ENCODE results near the gene TMEM187. TPM values are rescaled to one million over a fixed set of nuclear protein-coding genes. Genes with fewer than 3 reads are reported as not detected.

TMEM187 gene
- total and polyA plus RNA-seq, 10 of the 15 experiments (the other 5 are each of a cell fraction or from before 2014, with no cell fraction given): 0.45 to 8.5 (median 4.1) TPM

DNA sequence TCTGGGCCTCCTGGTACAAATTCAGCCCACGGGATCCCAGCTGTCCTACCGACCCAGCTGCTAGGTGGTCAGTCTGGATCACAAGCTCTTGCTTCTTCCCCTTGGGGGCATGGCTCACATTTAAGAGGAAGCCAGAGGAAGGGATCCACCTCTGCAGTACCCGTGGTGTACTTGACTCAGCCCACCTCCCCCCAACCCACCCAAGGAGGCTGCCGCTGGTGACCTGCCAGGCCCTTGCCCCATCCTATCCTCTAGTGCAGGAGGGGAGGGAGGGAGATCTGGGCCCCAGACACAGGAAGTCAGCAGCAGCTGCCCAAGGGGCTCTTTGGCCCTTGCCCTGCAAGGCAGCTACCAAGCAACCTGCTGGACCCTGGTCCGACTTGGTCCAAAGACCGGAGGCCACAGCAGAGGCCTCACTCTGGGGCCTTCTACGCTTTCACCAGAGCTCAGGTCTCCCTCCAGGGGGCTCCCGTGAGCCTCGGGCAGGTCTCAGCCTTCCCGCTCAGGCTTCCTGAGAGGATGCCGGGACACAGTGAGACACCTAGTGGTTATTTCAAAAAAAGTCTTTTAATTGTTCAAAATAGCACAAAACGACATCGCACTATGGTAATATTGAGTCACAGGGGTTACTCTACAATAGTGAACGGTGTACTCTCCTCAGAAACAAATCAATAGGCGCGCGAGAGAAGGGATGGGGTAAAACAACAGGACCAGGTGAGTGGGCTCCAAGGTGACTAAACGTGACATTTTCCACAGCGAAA is 25.4 kb upstream of the TMEM187 start (continued):
- TF ChIP-seq SIX5 (IDR thresholded peaks at IDR 0.05; ENCODE audit: low read depth, low read length, severe bottlenecking) (no peak), SMARCA5 (IDR thresholded peaks at IDR 0.05) (peak; percentile 50; the same call in 1 of the 2 replicates), MYC (IDR thresholded peaks at IDR 0.05; ENCODE audit: insufficient read depth, insufficient read length, insufficient replicate concordance, low read length, severe bottlenecking) (no peak), SMC3 (IDR thresholded peaks at IDR 0.05; ENCODE audit: borderline replicate concordance, low read length) (peak; percentile 82), RAD21 (IDR thresholded peaks at IDR 0.05; ENCODE audit: insufficient read depth, low read depth, low read length) (peak; percentile 62), NBN (IDR thresholded peaks at IDR 0.05) (0 out of 2 replicates have a peak, but pooled peaks have one; percentile 18)

DNA sequence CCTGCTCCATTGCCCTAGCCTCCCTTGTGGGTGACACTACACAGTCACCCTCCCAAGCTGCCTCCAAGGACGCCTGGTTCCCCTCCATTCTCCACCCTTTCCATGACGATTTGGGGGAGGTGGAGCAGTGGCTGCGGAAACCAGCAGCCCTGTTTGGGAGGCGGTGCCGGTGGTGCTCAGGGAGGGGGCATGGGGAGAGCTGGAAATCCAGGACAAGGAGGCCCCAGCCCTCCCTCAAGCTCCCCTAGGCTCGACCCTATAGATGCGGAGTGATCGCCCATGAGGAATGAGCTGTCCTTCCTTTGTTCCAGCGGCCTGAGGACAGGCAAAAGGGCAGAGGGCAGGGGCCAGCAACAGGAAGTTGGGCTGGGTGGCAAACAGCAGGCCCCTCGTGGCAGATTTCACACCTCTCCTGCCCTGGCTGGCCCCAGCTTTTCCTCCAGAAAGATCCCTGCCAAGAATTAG is 24.5 kb upstream of the TMEM187 start:
- Histone ChIP-seq H4K20me1 (ENCODE audit: control insufficient read depth, insufficient read depth) (no peaks in the 10 kb centered on the region), H3K9me3 (replicated peaks; ENCODE audit: control insufficient read depth, insufficient read depth, low read length) (no peaks in the 10 kb centered on the region), H2AFZ (ENCODE audit: control insufficient read depth, low read depth, low read length) (no peak overlapping the region), H3K36me3 (ENCODE audit: control insufficient read depth in 2 of 2, insufficient read depth in 2 of 2, low read length in 1 of 2) (peaks cover 2 to 32% of the 10 kb centered on the region in 2 experiments; a peak in 3 of 4 replicates), H3K4me3 (no peak overlapping the region), H3K4me1 (ENCODE audit: control insufficient read depth, insufficient read depth, low read length) (no peaks in the 10 kb centered on the region), H3K9ac (ENCODE audit: control insufficient read depth, insufficient read depth, low read length) (no peak overlapping the region), H3K4me2 (ENCODE audit: control insufficient read depth, insufficient read depth) (no peak overlapping the region), H3K79me2 (ENCODE audit: control insufficient read depth, insufficient read depth, low read length) (no peaks in the 10 kb centered on the region), H3K27me3 (replicated peaks in 1 of 2; ENCODE audit: control insufficient read depth in 2 of 2, insufficient read depth in 2 of 2, low read length in 1 of 2) (no peaks in the 10 kb centered on the region), H3K27ac (ENCODE audit: control insufficient read depth, insufficient read depth) (no peak overlapping the region)
- CTCF ChIA-PET: interaction anchor here (0.6 to 8.7 kb wide), 11 partner anchors 14 to 185 kb away, joined by 3 to 172 read pairs (median 7); partner anchors contain the start of genes ARHGAP4, IDH3G, NAA10 and PLXNB3
- FAIRE-seq (no peak), ATAC-seq (no peak), DNase-seq (ENCODE audit: low read depth, low spot score) (no peak)
- intact Hi-C loops (cut with micrococcal nuclease; ENCODE audit: unreplicated experiment): loop anchor here (5.0 kb wide), 1 partner anchor 991 kb away; no protein-coding TSS in a partner anchor
- WGBS (ENCODE audit: insufficient coverage, insufficient replicate concordance, low lambda C conversion rate, missing lambda C conversion rate): 79% methylated on average over 10 of the region's 10 CpGs
- SMC1A ChIA-PET (ENCODE audit: uncharacterized antibody, unreplicated experiment): interaction anchor here (1.2 to 6.5 kb wide), 2 partner anchors 23 to 105 kb away, joined by 3 to 61 read pairs; partner anchors contain the start of gene ARHGAP4
- POLR2A ChIA-PET: no interaction called here
- no TSS peak for BruUV-seq (replicated peaks)
- in situ Hi-C loops (cut with MboI): no loop called here
- RAD21 ChIA-PET (ENCODE audit: unreplicated experiment): interaction anchor here (1.0 to 4.6 kb wide), 4 partner anchors 15 to 65 kb away, joined by 3 to 59 read pairs (median 8); partner anchors contain the start of gene ARHGAP4
- TF ChIP-seq, protein P1, sequence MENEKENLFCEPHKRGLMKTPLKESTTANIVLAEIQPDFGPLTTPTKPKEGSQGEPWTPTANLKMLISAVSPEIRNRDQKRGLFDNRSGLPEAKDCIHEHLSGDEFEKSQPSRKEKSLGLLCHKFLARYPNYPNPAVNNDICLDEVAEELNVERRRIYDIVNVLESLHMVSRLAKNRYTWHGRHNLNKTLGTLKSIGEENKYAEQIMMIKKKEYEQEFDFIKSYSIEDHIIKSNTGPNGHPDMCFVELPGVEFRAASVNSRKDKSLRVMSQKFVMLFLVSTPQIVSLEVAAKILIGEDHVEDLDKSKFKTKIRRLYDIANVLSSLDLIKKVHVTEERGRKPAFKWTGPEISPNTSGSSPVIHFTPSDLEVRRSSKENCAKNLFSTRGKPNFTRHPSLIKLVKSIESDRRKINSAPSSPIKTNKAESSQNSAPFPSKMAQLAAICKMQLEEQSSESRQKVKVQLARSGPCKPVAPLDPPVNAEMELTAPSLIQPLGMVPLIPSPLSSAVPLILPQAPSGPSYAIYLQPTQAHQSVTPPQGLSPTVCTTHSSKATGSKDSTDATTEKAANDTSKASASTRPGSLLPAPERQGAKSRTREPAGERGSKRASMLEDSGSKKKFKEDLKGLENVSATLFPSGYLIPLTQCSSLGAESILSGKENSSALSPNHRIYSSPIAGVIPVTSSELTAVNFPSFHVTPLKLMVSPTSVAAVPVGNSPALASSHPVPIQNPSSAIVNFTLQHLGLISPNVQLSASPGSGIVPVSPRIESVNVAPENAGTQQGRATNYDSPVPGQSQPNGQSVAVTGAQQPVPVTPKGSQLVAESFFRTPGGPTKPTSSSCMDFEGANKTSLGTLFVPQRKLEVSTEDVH (IDR thresholded peaks at IDR 0.05; ENCODE audit: low read depth, partially characterized antibody): no peak
- TF ChIP-seq ZNF274 (IDR thresholded peaks at IDR 0.05; ENCODE audit: insufficient read depth, insufficient read length) (no peak), POLR2AphosphoS2 (IDR thresholded peaks at IDR 0.05; ENCODE audit: low read depth, low read length) (no peak), JUND (IDR thresholded peaks at IDR 0.05; ENCODE audit: low read depth, low read length) (no peak), BMI1 (IDR thresholded peaks at IDR 0.05; ENCODE audit: borderline replicate concordance) (no peak), SIN3A (IDR thresholded peaks at IDR 0.05; ENCODE audit: low read depth, low read length) (no peak), YY1 (IDR thresholded peaks at IDR 0.05; ENCODE audit: low read depth, low read length) (no peak), POU2F2 (IDR thresholded peaks at IDR 0.05; ENCODE audit: borderline replicate concordance, low read depth, low read length) (no peak), MEF2B (IDR thresholded peaks at IDR 0.05; ENCODE audit: partially characterized antibody, poor library complexity, severe bottlenecking) (no peak)
- TF ChIP-seq, protein P2, sequence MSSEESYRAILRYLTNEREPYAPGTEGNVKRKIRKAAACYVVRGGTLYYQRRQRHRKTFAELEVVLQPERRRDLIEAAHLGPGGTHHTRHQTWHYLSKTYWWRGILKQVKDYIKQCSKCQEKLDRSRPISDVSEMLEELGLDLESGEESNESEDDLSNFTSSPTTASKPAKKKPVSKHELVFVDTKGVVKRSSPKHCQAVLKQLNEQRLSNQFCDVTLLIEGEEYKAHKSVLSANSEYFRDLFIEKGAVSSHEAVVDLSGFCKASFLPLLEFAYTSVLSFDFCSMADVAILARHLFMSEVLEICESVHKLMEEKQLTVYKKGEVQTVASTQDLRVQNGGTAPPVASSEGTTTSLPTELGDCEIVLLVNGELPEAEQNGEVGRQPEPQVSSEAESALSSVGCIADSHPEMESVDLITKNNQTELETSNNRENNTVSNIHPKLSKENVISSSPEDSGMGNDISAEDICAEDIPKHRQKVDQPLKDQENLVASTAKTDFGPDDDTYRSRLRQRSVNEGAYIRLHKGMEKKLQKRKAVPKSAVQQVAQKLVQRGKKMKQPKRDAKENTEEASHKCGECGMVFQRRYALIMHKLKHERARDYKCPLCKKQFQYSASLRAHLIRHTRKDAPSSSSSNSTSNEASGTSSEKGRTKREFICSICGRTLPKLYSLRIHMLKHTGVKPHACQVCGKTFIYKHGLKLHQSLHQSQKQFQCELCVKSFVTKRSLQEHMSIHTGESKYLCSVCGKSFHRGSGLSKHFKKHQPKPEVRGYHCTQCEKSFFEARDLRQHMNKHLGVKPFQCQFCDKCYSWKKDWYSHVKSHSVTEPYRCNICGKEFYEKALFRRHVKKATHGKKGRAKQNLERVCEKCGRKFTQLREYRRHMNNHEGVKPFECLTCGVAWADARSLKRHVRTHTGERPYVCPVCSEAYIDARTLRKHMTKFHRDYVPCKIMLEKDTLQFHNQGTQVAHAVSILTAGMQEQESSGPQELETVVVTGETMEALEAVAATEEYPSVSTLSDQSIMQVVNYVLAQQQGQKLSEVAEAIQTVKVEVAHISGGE (CRISPR knock-in tag; IDR thresholded peaks at IDR 0.05): no peak

Data from GM12878 (cell line).